ENCODE data around the gene TCP1.

TCP1 gene

GRCh38 chr6:159730332-159730676 is 59.1 kb downstream of the TCP1 start:
- no peak for DNase-seq

- no peak for DNase-seq
Measured at GRCh38 chr6:159729598-159730331, 59.6 kb downstream of the TCP1 start.

- DNase-seq, result no peak
Measured at GRCh38 chr6:159728531-159728964, 60.9 kb downstream of the TCP1 start.
